Natural killer cell (primary cell): ENCODE data around the gene NRIP1. TPM values are rescaled to one million over a fixed set of nuclear protein-coding genes. Genes with fewer than 3 reads are reported as not detected.

ENCODE experiments used
- ATAC-seq, 3 donors: fragments of 150-1000 bp in 2 of 3; fragments of 200-7000 bp in 1 of 3; cut with Tn5 transposase; 1 replicate in 1 of 3; 2 replicates in 2 of 3; pipeline ENCODE4 v1.10.0; 2021; ENCODE audit warnings: mild to moderate bottlenecking in 2 of 3, moderate library complexity in 2 of 3
- DNase-seq, 2 donors: peaks; one replicate each; pipeline versions ENCODE4 v3.0.0 to v3.0.0-alpha.2; 2013 to 2021; ENCODE audit warnings: mixed read lengths in 1 of 2
- H3K27ac ChIP-seq: one replicate; pipeline ENCODE4 v1.5.1; 2013; ENCODE audit warnings: mild to moderate bottlenecking, low read length
- H3K27me3 ChIP-seq: one replicate; pipeline ENCODE4 v1.6.1; 2013; ENCODE audit warnings: low read length; ENCODE audit not compliant: control insufficient read depth, insufficient read depth
- H3K36me3 ChIP-seq: one replicate; pipeline ENCODE4 v1.6.1; 2013; ENCODE audit warnings: low read length; ENCODE audit not compliant: control insufficient read depth, insufficient read depth
- H3K4me1 ChIP-seq: one replicate; pipeline ENCODE4 v1.6.1; 2013; ENCODE audit warnings: low read length; ENCODE audit not compliant: control insufficient read depth, insufficient read depth
- H3K4me3 ChIP-seq: one replicate; pipeline ENCODE4 v1.5.1; 2013; ENCODE audit warnings: low read length
- H3K9me3 ChIP-seq: one replicate; pipeline ENCODE4 v1.6.1; 2013; ENCODE audit warnings: low read length; ENCODE audit not compliant: control insufficient read depth, insufficient read depth
- H3K27ac Mint-ChIP-seq, 2 donors: one replicate each; pipeline ENCODE4 v1.8.0; 2022; ENCODE audit warnings: mild to moderate bottlenecking in 2 of 2, mixed read lengths in 2 of 2, moderate library complexity in 1 of 2
- H3K27me3 Mint-ChIP-seq, 2 donors: one replicate each; pipeline ENCODE4 v1.8.0; 2022; ENCODE audit warnings: low read depth in 2 of 2, mixed read lengths in 2 of 2
- H3K36me3 Mint-ChIP-seq: one replicate; pipeline ENCODE4 v1.8.0; 2022; ENCODE audit warnings: mixed read lengths
- H3K4me1 Mint-ChIP-seq, 2 donors: one replicate each; pipeline ENCODE4 v1.8.0; 2022; ENCODE audit warnings: mixed read lengths in 2 of 2
- H3K4me3 Mint-ChIP-seq: one replicate; pipeline ENCODE4 v1.8.0; 2022; ENCODE audit warnings: mild to moderate bottlenecking, moderate library complexity, mixed read lengths
- H3K9me3 Mint-ChIP-seq, 2 donors: one replicate each; pipeline ENCODE4 v1.8.0; 2022; ENCODE audit warnings: mixed read lengths in 2 of 2
- WGBS: methylation state at CpG from one replicate; pipeline ENCODE4 v1.1.7; 2013; ENCODE audit warnings: missing lambda C conversion rate; ENCODE audit not compliant: insufficient coverage; 5-methylcytosine and 5-hydroxymethylcytosine counted together
- intact Hi-C: fragments of 100-400 bp; cut with micrococcal nuclease; formaldehyde crosslinking; loops from one replicate; pipeline ENCODE4 v1.14.2; 2022
- total RNA-seq, 4 donors: library from RNA; stranded (reverse); fragments of 120-200 nt in 1 of 4; gene quantifications; one replicate each; pipeline versions ENCODE4 v1.2.3 to v1.2.4, GENCODE V29; 2013 to 2022
- TF ChIP-seq, protein P1 (sequence below): fragments of 200-600 bp; IDR thresholded peaks from one replicate; pipeline ENCODE4 v1.8.0; 2022; ENCODE audit warnings: antibody characterized with exemption

The NRIP1 gene
- total RNA-seq, 3 donors from 2014 or later (not counting 1 experiment from before 2014, with no cell fraction given) = 42.4 to 46.8 (median 42.6) TPM

DNA sequence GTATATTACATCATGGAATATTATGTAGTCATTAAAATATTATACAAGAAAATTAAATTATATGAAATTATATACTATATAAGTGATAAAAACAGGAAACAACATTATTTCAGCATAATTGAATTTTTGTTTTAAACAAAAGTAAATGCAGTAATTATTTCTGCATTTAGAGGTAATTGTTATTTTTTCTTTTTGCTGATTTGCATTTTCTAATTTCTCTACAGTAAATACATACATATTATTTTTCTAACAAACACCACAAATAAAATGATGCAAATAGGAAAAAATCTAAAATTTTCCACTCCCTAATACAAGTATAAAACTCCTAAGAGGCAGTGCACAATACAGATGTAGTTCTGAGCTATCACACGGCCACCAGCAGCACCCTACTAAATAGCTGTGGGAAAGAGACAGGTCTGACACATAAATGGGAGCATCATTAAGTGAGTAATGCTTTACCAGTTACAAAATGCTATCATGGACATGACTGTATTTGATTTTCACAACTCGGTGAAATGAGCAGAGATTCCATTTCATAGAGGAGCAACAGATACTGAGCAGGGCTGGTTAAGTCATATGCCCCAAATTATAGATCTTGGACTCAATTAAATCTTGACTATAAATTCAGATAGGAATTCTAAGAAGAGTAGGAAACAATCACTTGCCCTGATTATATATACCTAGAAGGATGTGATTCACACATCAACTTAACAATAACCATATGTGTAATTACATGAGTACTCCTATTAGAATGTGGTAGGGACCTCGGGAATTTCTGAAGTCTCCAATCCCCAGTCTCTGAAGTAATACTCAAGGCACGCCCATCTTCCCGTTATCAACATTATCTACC, 49.0 kb downstream of the NRIP1 start:
- WGBS = 93% methylated on average over 5 of the region's 5 CpGs
- H3K4me3 ChIP-seq = no peak overlapping the region

DNA sequence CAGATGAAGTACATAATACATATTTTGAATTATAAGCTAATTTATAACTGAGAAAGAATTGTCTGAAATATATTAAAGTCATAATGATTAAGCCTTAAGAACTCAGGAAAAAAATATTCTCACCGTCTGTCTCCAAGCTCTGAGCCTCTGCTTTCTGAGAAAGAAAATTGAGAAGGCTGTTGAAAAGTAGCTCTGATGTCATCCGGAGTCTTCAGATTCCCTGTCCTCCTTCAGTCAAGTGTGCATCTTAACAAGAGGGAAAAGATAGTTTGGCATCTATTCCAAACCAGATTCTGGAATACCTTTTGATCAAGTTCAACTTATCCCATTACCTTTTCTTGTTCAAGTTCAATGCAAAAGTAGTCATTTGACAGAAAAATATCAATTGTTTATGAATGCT, 50.6 kb downstream of the NRIP1 start:
- Histone ChIP-seq H3K27ac (no peak overlapping the region), H3K4me1 (no peaks in the 10 kb centered on the region), H3K9me3 (no peaks in the 10 kb centered on the region), H3K4me3 (no peak overlapping the region), H3K36me3 (peaks cover 2% of the 10 kb centered on the region), H3K27me3 (no peaks in the 10 kb centered on the region)
- intact Hi-C loops = no loop called here
- DNase-seq = no peak
- Mint-ChIP-seq H3K36me3 (no peaks in the 10 kb centered on the region), H3K9me3 (no peaks in the 10 kb centered on the region), H3K27ac (no peak overlapping the region), H3K27me3 (no peaks in the 10 kb centered on the region), H3K4me1 (peaks cover 6 to 18% of the 10 kb centered on the region in 2 donors), H3K4me3 (no peak overlapping the region)
- WGBS = 100% methylated on average over 2 of the region's 2 CpGs
- ATAC-seq = no peak
- TF ChIP-seq, protein P1, sequence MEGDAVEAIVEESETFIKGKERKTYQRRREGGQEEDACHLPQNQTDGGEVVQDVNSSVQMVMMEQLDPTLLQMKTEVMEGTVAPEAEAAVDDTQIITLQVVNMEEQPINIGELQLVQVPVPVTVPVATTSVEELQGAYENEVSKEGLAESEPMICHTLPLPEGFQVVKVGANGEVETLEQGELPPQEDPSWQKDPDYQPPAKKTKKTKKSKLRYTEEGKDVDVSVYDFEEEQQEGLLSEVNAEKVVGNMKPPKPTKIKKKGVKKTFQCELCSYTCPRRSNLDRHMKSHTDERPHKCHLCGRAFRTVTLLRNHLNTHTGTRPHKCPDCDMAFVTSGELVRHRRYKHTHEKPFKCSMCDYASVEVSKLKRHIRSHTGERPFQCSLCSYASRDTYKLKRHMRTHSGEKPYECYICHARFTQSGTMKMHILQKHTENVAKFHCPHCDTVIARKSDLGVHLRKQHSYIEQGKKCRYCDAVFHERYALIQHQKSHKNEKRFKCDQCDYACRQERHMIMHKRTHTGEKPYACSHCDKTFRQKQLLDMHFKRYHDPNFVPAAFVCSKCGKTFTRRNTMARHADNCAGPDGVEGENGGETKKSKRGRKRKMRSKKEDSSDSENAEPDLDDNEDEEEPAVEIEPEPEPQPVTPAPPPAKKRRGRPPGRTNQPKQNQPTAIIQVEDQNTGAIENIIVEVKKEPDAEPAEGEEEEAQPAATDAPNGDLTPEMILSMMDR = no peak

More for the DNA sequence above, 49.0 kb downstream of the NRIP1 start:
- Histone ChIP-seq H3K4me1 (no peaks in the 10 kb centered on the region), H3K9me3 (no peaks in the 10 kb centered on the region), H3K36me3 (peaks cover 2% of the 10 kb centered on the region), H3K27me3 (no peaks in the 10 kb centered on the region), H3K27ac (no peak overlapping the region)
- Mint-ChIP-seq H3K9me3 (no peaks in the 10 kb centered on the region), H3K36me3 (no peaks in the 10 kb centered on the region), H3K4me1 (peaks cover 13 to 23% of the 10 kb centered on the region in 2 donors), H3K27ac (no peak overlapping the region), H3K4me3 (no peak overlapping the region), H3K27me3 (no peaks in the 10 kb centered on the region)
- DNase-seq = no peak
- no peak for ATAC-seq
- intact Hi-C loops = no loop called here
- TF ChIP-seq, protein P1 = no peak

- H3K27me3 ChIP-seq = no peaks in the 10 kb centered on the region
- H3K27ac Mint-ChIP-seq = no peak overlapping the region
- ATAC-seq = no peak
- no peak overlapping the region for H3K4me3 ChIP-seq
- H3K27ac ChIP-seq = no peak overlapping the region
- H3K4me1 ChIP-seq = no peaks in the 10 kb centered on the region
- WGBS = no CpG with 5 or more reads among the region's 2 CpGs
- peaks cover 2% of the 10 kb centered on the region for H3K36me3 ChIP-seq
- no peak for DNase-seq
- intact Hi-C loops = no loop called here
- TF ChIP-seq, protein P1 = no peak
- no peaks in the 10 kb centered on the region for H3K9me3 Mint-ChIP-seq
- H3K27me3 Mint-ChIP-seq = no peaks in the 10 kb centered on the region
- peaks cover 7 to 26% of the 10 kb centered on the region in 2 donors for H3K4me1 Mint-ChIP-seq
- peaks cover 8% of the 10 kb centered on the region for H3K36me3 Mint-ChIP-seq
- no peaks in the 10 kb centered on the region for H3K9me3 ChIP-seq
- no peak overlapping the region for H3K4me3 Mint-ChIP-seq
These were observed 52.8 kb downstream of the NRIP1 start for GRCh38 chr21:15011967-15012366.
